ENCODE measurements around the gene GJC2. TPM values are rescaled to one million over a fixed set of nuclear protein-coding genes. Genes with fewer than 3 reads are reported as not detected.
"Not testable (repeated sequence)": the region's sequence is repeated elsewhere in the genome, so short reads cannot be mapped to it uniquely, and the experiment has no call there.

The GJC2 gene
- total RNA-seq, 4 donors from 2014 or later = 5.1 to 9.0 (median 7.0) TPM

DNA sequence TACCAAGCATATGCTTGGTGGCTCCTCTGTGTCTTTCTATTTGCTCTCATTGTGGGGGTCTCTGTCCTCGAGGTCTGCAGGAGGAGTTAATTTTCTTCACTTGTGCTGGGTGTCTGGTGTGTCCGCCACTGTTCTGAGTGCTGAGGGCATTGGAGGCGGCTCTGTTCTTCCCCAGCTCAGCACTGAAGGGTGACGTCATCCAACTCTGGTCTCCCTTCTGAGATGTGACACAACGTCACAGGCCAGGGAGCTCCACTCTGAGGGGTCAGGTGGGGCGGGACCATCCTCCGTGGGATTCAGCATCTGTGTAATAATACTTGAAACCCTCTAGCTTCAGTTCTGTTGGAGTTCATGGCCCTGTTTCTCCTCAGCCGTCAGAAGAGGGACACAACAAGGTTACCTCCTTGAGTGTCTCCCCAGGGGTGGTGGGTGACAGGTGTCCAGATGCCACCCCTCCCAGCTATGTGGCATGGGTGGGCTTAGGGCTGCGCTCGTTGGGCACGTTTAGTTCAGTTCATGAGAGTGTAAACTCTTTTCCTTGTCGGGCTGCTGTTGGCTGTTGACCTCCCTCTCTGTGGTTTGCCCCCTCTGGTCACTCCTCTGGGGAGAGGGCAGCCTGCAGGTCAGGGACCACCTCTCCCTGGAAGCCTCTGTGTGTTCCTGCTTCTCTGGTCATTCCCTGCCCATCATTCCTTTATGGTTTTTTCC lies 19.0 kb downstream of the GJC2 start:
- WGBS, 2 donors (ENCODE audit: low coverage in 1 of 2) = 20 to 83% methylated on average over 1 to 10 of the region's 12 CpGs
- H3K4me1 ChIP-seq = peaks cover 0 to 31% (median 0%) of the 10 kb centered on the region in 3 donors
- ATAC-seq = no peak
- TF ChIP-seq POLR2A (IDR thresholded peaks at IDR 0.05) (no peak), POLR2AphosphoS5 (IDR thresholded peaks at IDR 0.05) (no peak), EP300 (IDR thresholded peaks at IDR 0.05) (no peak)
- TF ChIP-seq, protein P1, sequence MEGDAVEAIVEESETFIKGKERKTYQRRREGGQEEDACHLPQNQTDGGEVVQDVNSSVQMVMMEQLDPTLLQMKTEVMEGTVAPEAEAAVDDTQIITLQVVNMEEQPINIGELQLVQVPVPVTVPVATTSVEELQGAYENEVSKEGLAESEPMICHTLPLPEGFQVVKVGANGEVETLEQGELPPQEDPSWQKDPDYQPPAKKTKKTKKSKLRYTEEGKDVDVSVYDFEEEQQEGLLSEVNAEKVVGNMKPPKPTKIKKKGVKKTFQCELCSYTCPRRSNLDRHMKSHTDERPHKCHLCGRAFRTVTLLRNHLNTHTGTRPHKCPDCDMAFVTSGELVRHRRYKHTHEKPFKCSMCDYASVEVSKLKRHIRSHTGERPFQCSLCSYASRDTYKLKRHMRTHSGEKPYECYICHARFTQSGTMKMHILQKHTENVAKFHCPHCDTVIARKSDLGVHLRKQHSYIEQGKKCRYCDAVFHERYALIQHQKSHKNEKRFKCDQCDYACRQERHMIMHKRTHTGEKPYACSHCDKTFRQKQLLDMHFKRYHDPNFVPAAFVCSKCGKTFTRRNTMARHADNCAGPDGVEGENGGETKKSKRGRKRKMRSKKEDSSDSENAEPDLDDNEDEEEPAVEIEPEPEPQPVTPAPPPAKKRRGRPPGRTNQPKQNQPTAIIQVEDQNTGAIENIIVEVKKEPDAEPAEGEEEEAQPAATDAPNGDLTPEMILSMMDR (IDR thresholded peaks at IDR 0.05) = no peak
- no peaks in the 10 kb centered on the region for H3K27me3 ChIP-seq
- H3K27ac ChIP-seq = no peak overlapping the region
- no peaks in the 10 kb centered on the region for H3K9me3 ChIP-seq
- H3K36me3 ChIP-seq = no peaks in the 10 kb centered on the region
- no peak overlapping the region for H3K4me3 ChIP-seq

- H3K9me3 ChIP-seq = no peaks in the 10 kb centered on the region
- H3K27ac ChIP-seq = no peak overlapping the region
- no peak for ATAC-seq
- H3K36me3 ChIP-seq = no peaks in the 10 kb centered on the region
- no peaks in the 10 kb centered on the region for H3K27me3 ChIP-seq
- TF ChIP-seq EP300 (IDR thresholded peaks at IDR 0.05) (no peak), POLR2AphosphoS5 (IDR thresholded peaks at IDR 0.05) (no peak), POLR2A (IDR thresholded peaks at IDR 0.05) (no peak)
- TF ChIP-seq, protein P1 (IDR thresholded peaks at IDR 0.05) = no peak
- H3K4me3 ChIP-seq = no peak overlapping the region
- 86 to 100% methylated on average over 1 to 2 of the region's 2 CpGs for whole genome bisulfite sequencing, 2 donors (ENCODE audit: low coverage in 1 of 2)
- peaks cover 0 to 30% (median 0%) of the 10 kb centered on the region in 3 donors for H3K4me1 ChIP-seq
These were observed 19.6 kb downstream of the GJC2 start for GRCh38 chr1:228169345-228169744.

DNA sequence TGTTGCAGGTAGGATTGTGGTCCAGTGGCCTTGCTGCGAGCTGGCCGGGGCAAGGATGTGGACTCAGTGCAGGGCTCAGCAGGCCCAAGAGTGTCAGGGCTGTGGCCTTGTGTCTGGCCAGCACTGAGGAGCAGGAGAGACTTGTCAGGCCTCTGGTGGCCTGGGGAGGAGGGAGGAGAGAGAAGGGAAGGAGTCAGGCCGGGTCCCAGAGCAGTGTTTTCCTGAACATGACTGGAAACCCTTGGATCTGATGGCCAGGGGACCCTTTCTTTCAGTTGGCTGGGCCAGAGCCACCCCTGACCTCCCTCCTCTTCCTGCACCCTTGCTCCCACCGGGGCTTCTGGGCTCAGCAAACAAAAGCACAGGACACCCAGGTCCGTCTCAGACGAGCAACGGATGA lies 20.9 kb downstream of the GJC2 start:
- peaks cover 0 to 12% of the 10 kb centered on the region in 2 donors for H3K36me3 ChIP-seq
- H3K4me1 ChIP-seq = peaks cover 0 to 22% (median 0%) of the 10 kb centered on the region in 3 donors
- TF ChIP-seq, protein P1 (IDR thresholded peaks at IDR 0.05) = no peak
- TF ChIP-seq POLR2AphosphoS5 (IDR thresholded peaks at IDR 0.05) = no peak
- no peak for TF ChIP-seq EP300 (IDR thresholded peaks at IDR 0.05)
- TF ChIP-seq POLR2A (IDR thresholded peaks at IDR 0.05) = no peak
- ATAC-seq = no peak
- no peak overlapping the region for H3K4me3 ChIP-seq
- no peaks in the 10 kb centered on the region for H3K9me3 ChIP-seq
- no peaks in the 10 kb centered on the region for H3K27me3 ChIP-seq
- H3K27ac ChIP-seq = no peak overlapping the region
- 100% methylated on average over 1 to 3 of the region's 7 CpGs for WGBS, 2 donors (ENCODE audit: low coverage in 1 of 2)

DNA sequence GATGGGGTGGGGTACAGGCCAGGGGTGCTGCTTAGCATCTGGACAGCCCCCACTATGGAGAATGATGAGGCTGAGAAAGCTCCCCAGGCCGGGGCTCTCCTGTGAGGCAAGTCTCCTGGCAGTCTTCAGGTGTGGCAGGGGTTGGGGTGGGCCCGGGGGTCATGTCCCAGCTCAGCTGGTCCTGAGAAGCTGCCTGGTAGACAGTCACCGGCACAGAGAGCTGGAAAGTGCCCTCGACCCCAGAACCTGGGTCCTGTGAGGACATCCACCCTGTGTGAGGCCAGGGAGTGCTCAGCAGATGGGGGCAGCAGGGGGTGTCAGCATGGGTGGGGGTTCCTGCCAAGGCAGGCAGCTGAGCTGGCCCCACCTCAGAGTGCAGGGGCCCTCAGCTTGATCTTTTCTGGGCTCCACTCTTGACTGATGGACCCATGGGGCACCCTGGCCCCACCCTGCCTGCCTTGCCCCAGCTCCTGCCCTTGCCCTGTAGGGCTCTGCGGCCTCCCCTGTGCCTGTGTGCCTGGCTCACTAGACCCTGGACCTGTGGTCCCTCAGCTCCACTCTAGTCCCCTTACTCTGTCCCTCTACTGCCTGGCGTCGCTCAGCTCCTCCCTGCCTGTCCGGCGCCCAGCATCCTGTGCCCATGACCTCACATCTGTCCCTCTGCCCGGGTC lies 21.6 kb downstream of the GJC2 start:
- TF ChIP-seq EP300 (IDR thresholded peaks at IDR 0.05) (no peak), POLR2AphosphoS5 (IDR thresholded peaks at IDR 0.05) (no peak)
- Histone ChIP-seq H3K4me1 (peaks cover 0 to 18% (median 0%) of the 10 kb centered on the region in 3 donors), H3K9me3 (no peaks in the 10 kb centered on the region), H3K27me3 (no peaks in the 10 kb centered on the region), H3K27ac (no peak overlapping the region), H3K4me3 (no peak overlapping the region), H3K36me3 (peaks cover 0 to 19% of the 10 kb centered on the region in 2 donors)
- 40 to 76% methylated on average over 2 to 5 of the region's 10 CpGs for WGBS, 2 donors (ENCODE audit: low coverage in 1 of 2)
- no peak for ATAC-seq

GRCh38 chr1:228172591-228173527 lies 23.1 kb downstream of the GJC2 start:
- ATAC-seq = peak; percentile 6
- 60 to 80% methylated on average over 1 to 3 of the region's 21 CpGs for WGBS, 2 donors (ENCODE audit: low coverage in 1 of 2)
- H3K4me1 ChIP-seq = peaks cover 0 to 6% (median 0%) of the 10 kb centered on the region in 3 donors
- H3K27me3 ChIP-seq = no peaks in the 10 kb centered on the region
- TF ChIP-seq, protein P1 (IDR thresholded peaks at IDR 0.05) = no peak
- TF ChIP-seq EP300 (IDR thresholded peaks at IDR 0.05) (no peak), POLR2AphosphoS5 (IDR thresholded peaks at IDR 0.05) (no peak), POLR2A (IDR thresholded peaks at IDR 0.05) (no peak)
- no peak overlapping the region for H3K4me3 ChIP-seq
- peak overlapping the region in 2 of 4 donors; percentile 17 to 29 for H3K27ac ChIP-seq
- peaks cover 0 to 27% of the 10 kb centered on the region in 2 donors for H3K36me3 ChIP-seq
- no peaks in the 10 kb centered on the region for H3K9me3 ChIP-seq

GRCh38 chr1:228173528-228174481 lies 24.1 kb downstream of the GJC2 start:
- not testable (repeated sequence) for H3K9me3 ChIP-seq, ATAC-seq

More at GRCh38 chr1:228173528-228174481, 24.1 kb downstream of the GJC2 start:
- not testable (repeated sequence) for H3K4me3 ChIP-seq, H3K27me3 ChIP-seq
- Histone ChIP-seq H3K4me1 (peaks cover 0 to 14% (median 0%) of the 10 kb centered on the region in 3 donors), H3K36me3 (peaks cover 0 to 27% of the 10 kb centered on the region in 2 donors), H3K27ac (peak overlapping the region in 2 of 4 donors; percentile 17 to 29)
- 87% methylated on average over 3 of the region's 69 CpGs; no CpG with 5 or more reads in 1 of the 2 donors for WGBS, 2 donors (ENCODE audit: low coverage in 1 of 2)

Data from gastroesophageal sphincter (tissue), 4 donors.